GM12878 (cell line): ENCODE results near the gene TOR1A.

ENCODE experiments used
- EP300 ChIP-seq, 2 experiments: fragments of 150-350 bp in 1 of 2; IDR thresholded peaks; 2 replicates each; pipeline ENCODE4 v1.6.1; 2011 to 2012; ENCODE audit warnings: low read depth in 2 of 2, low read length in 2 of 2, borderline replicate concordance in 1 of 2, improper control_type of control experiment in 1 of 2, inconsistent platforms in 1 of 2; ENCODE audit not compliant: control insufficient read depth in 1 of 2
- SIN3A ChIP-seq: IDR thresholded peaks from 2 replicates; pipeline ENCODE4 v1.6.1; 2012; ENCODE audit warnings: low read depth, low read length, improper control_type of control experiment
- SREBF2 ChIP-seq: IDR thresholded peaks from 2 replicates; pipeline ENCODE4 v1.6.1; 2012; ENCODE audit warnings: mild to moderate bottlenecking, low read length
- TF ChIP-seq, protein P1 (sequence below): IDR thresholded peaks from 2 replicates; pipeline ENCODE4 v1.6.1; 2012; ENCODE audit warnings: low read length, inconsistent platforms

DNA sequence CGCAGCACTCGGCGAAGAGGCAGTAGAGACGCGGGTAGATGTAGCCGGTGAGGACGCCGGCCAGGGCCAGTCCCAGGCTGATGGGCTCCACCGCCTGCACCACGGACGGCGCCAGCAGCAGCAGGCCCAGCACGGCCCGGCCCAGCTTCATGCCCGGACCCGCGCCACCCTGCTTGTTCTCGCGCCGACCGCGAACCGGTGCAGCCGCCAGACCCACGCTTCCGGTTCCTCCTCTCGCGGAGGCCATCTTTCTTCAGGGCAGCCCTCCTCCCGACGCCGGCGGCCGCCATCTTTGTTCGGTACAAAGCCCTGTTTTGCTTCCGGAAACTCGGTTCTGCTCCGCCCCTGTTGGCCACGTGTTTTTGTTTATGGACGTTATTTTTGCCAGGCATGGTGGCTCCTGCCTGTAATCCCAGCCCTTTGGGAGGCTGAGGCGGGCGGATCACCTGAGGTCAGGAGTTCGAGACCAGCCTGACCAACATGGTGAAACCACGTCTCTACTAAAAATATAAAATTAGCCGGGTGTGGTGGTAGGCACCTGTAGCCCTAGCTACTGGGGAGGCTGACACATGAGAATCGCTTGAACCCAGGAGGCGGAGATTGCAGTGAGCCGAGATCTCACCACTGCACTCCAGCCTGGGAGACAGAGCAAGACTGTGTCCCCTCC is at the start of gene TOR1A:
- TF ChIP-seq SREBF2: no peak
- TF ChIP-seq, protein P1, sequence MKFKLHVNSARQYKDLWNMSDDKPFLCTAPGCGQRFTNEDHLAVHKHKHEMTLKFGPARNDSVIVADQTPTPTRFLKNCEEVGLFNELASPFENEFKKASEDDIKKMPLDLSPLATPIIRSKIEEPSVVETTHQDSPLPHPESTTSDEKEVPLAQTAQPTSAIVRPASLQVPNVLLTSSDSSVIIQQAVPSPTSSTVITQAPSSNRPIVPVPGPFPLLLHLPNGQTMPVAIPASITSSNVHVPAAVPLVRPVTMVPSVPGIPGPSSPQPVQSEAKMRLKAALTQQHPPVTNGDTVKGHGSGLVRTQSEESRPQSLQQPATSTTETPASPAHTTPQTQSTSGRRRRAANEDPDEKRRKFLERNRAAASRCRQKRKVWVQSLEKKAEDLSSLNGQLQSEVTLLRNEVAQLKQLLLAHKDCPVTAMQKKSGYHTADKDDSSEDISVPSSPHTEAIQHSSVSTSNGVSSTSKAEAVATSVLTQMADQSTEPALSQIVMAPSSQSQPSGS: no peak
- no peak for TF ChIP-seq EP300 (IDR thresholded peaks at IDR 0.05; ENCODE audit: borderline replicate concordance in 1 of 2, control insufficient read depth in 1 of 2, low read depth in 2 of 2, low read length in 2 of 2)
- TF ChIP-seq SIN3A: peak; percentile 83; the same call in 1 of the 2 replicates
